GM21515 (cell line): Measurements from ENCODE around the gene PRRC1.

Experiments
- ATAC-seq: cut with Tn5 transposase; IDR thresholded peaks from one replicate; pipeline ENCODE4 v1.9.1; 2021; ENCODE audit not compliant: unreplicated experiment

The PRRC1 gene

GRCh38 chr5:127602481-127602880 is 85.0 kb downstream of the PRRC1 start:
- no peak for ATAC-seq

- no peak for ATAC-seq
Observed at GRCh38 chr5:127602896-127603844, 85.7 kb downstream of the PRRC1 start.
